GM12878 (cell line): ENCODE data around the gene ZNF480.

ENCODE experiments used
- CHD1 ChIP-seq: IDR thresholded peaks from 2 replicates; pipeline ENCODE4 v1.6.1; 2012; ENCODE audit warnings: low read depth, low read length, improper control_type of control experiment
- NFIC ChIP-seq: IDR thresholded peaks from 2 replicates; pipeline ENCODE4 v1.6.1; 2012; ENCODE audit warnings: low read depth, mild to moderate bottlenecking, inconsistent platforms, low read length, moderate library complexity
- NRF1 ChIP-seq: conservative IDR thresholded peaks from 2 replicates; pipeline ENCODE4 v1.6.1; 2011; ENCODE audit warnings: mild to moderate bottlenecking, low read depth, low read length, improper control_type of control experiment
- ZNF384 ChIP-seq: IDR thresholded peaks from 2 replicates; pipeline ENCODE4 v1.6.1; 2012; ENCODE audit warnings: low read depth, mild to moderate bottlenecking, low read length, improper control_type of control experiment, borderline replicate concordance
- TF ChIP-seq, protein P1 (sequence below): fragments of 450-650 bp; IDR thresholded peaks from 2 replicates; pipeline ENCODE4 v1.6.1; 2016; ENCODE audit warnings: mild to moderate bottlenecking
- TF ChIP-seq, protein P2 (sequence below): IDR thresholded peaks from 2 replicates; pipeline ENCODE4 v1.6.1; 2011; ENCODE audit warnings: low read depth, mild to moderate bottlenecking, low read length, moderate library complexity, borderline replicate concordance; ENCODE audit errors: extremely low read depth
- TF ChIP-seq, protein P3 (sequence below), 3 experiments: IDR thresholded peaks in 2 of 3; conservative IDR thresholded peaks in 1 of 3; 2 replicates each; pipeline ENCODE4 v1.5.1; 2011; ENCODE audit warnings: low read depth in 3 of 3, low read length in 3 of 3, mild to moderate bottlenecking in 3 of 3, control low read depth in 2 of 3, moderate library complexity in 2 of 3, inconsistent platforms in 1 of 3, mixed read lengths in 1 of 3; ENCODE audit not compliant: control insufficient read depth in 2 of 3, insufficient read depth in 1 of 3; ENCODE audit errors: extremely low read depth in 1 of 3

DNA sequence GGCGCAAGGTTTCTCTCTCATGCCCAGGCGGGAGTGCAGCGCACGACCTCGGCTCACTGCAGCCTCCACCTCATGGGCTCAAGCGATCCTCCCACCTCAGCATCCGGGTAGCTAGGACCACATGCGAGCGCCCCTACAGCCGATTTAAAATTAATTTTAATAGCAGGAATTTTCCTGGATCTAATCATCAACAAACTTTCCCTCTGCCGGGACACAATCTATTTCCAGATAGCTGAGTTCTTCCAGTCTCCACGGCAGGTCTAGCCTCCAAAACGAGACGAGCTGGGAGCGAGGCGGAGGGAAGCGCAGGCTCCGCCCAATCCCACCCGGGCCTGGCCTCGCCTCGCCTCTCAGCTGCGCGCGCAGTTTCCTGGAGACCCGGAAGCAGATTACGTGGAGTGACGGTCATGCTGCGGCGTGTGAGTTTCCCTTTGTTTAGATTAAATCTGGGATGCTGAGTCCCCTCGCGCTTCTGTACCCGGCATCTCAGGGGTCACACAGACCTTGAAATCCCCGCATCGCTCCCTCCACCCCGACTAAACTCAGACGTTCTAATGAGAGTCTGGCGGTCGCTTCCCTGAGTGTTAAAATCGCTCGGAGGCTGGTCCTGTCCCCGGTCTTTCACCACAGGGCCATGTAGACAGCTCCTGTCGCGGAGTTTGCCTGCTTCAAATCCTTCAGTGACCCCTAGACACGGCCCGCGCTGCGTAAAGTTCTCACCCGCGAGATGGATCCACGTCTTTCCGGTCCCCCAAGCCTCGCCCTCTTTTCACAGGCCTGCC is 72.8 kb downstream of the ZNF480 start, which contains the start of gene ZNF880:
- TF ChIP-seq NRF1 (0 out of 2 replicates have a peak, but pooled peaks have one; percentile 44), ZNF384 (no peak), NFIC (no peak), CHD1 (no peak)
- TF ChIP-seq, protein P1, sequence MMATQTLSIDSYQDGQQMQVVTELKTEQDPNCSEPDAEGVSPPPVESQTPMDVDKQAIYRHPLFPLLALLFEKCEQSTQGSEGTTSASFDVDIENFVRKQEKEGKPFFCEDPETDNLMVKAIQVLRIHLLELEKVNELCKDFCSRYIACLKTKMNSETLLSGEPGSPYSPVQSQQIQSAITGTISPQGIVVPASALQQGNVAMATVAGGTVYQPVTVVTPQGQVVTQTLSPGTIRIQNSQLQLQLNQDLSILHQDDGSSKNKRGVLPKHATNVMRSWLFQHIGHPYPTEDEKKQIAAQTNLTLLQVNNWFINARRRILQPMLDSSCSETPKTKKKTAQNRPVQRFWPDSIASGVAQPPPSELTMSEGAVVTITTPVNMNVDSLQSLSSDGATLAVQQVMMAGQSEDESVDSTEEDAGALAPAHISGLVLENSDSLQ, result peak; percentile 56
- TF ChIP-seq, protein P2, sequence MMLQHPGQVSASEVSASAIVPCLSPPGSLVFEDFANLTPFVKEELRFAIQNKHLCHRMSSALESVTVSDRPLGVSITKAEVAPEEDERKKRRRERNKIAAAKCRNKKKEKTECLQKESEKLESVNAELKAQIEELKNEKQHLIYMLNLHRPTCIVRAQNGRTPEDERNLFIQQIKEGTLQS, result no peak
- TF ChIP-seq, protein P3, sequence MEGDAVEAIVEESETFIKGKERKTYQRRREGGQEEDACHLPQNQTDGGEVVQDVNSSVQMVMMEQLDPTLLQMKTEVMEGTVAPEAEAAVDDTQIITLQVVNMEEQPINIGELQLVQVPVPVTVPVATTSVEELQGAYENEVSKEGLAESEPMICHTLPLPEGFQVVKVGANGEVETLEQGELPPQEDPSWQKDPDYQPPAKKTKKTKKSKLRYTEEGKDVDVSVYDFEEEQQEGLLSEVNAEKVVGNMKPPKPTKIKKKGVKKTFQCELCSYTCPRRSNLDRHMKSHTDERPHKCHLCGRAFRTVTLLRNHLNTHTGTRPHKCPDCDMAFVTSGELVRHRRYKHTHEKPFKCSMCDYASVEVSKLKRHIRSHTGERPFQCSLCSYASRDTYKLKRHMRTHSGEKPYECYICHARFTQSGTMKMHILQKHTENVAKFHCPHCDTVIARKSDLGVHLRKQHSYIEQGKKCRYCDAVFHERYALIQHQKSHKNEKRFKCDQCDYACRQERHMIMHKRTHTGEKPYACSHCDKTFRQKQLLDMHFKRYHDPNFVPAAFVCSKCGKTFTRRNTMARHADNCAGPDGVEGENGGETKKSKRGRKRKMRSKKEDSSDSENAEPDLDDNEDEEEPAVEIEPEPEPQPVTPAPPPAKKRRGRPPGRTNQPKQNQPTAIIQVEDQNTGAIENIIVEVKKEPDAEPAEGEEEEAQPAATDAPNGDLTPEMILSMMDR (IDR thresholded peaks at IDR 0.05 in 2 of 3, conservative IDR thresholded peaks at IDR 0.05 in 1 of 3; ENCODE audit: control insufficient read depth in 2 of 3, extremely low read depth in 1 of 3, insufficient read depth in 1 of 3, low read depth in 3 of 3, low read length in 3 of 3), result no peak
